ENCODE results near the gene GINS1.

GINS1 gene

GRCh38 chr20:25368976-25369375 lies 38.5 kb upstream of the GINS1 start:
- TF ChIP-seq ZNF274 (IDR thresholded peaks at IDR 0.05; ENCODE audit: low read depth, low read length) (no peak), SUZ12 (IDR thresholded peaks at IDR 0.05; ENCODE audit: extremely low read depth, insufficient read depth, insufficient read length) (no peak), YY1 (IDR thresholded peaks at IDR 0.05; ENCODE audit: insufficient read depth, insufficient read length) (no peak)
- Histone ChIP-seq H3K9ac (ENCODE audit: insufficient read length, low read depth) (no peak overlapping the region), H3K4me1 (ENCODE audit: insufficient read depth, insufficient read length) (no peaks in the 10 kb centered on the region), H3K27me3 (ENCODE audit: insufficient read depth, insufficient read length) (no peaks in the 10 kb centered on the region), H3K9me3 (ENCODE audit: insufficient read depth, low read length) (no peaks in the 10 kb centered on the region), H3K4me3 (ENCODE audit: insufficient read length, low read depth) (no peak overlapping the region), H3K36me3 (ENCODE audit: insufficient read depth, insufficient read length, low read length) (peaks cover 3% of the 10 kb centered on the region)
- DNase-seq (ENCODE audit: low read depth, low spot score) = no peak

GRCh38 chr20:25369529-25369928 lies 37.9 kb upstream of the GINS1 start:
- H3K9me3 ChIP-seq (ENCODE audit: insufficient read depth, low read length) = no peaks in the 10 kb centered on the region
- H3K27me3 ChIP-seq (ENCODE audit: insufficient read depth, insufficient read length) = no peaks in the 10 kb centered on the region
- DNase-seq (ENCODE audit: low read depth, low spot score) = no peak
- H3K4me1 ChIP-seq (ENCODE audit: insufficient read depth, insufficient read length) = no peaks in the 10 kb centered on the region
- no peak for TF ChIP-seq ZNF274 (IDR thresholded peaks at IDR 0.05; ENCODE audit: low read depth, low read length)
- H3K9ac ChIP-seq (ENCODE audit: insufficient read length, low read depth) = no peak overlapping the region
- H3K4me3 ChIP-seq (ENCODE audit: insufficient read length, low read depth) = no peak overlapping the region
- peaks cover 3% of the 10 kb centered on the region for H3K36me3 ChIP-seq (ENCODE audit: insufficient read depth, insufficient read length, low read length)

- peaks cover 3% of the 10 kb centered on the region for H3K36me3 ChIP-seq (ENCODE audit: insufficient read depth, insufficient read length, low read length)
These were observed 37.5 kb upstream of the GINS1 start for GRCh38 chr20:25369971-25370370.

GRCh38 chr20:25372584-25373336 lies 34.7 kb upstream of the GINS1 start:
- H3K9me3 ChIP-seq (ENCODE audit: insufficient read depth, low read length) = no peaks in the 10 kb centered on the region
- TF ChIP-seq SUZ12 (IDR thresholded peaks at IDR 0.05; ENCODE audit: extremely low read depth, insufficient read depth, insufficient read length) = no peak
- no peak for TF ChIP-seq YY1 (IDR thresholded peaks at IDR 0.05; ENCODE audit: insufficient read depth, insufficient read length)
- TF ChIP-seq ZNF274 (IDR thresholded peaks at IDR 0.05; ENCODE audit: low read depth, low read length) = no peak
- no peak overlapping the region for H3K9ac ChIP-seq (ENCODE audit: insufficient read length, low read depth)
- no peaks in the 10 kb centered on the region for H3K4me1 ChIP-seq (ENCODE audit: insufficient read depth, insufficient read length)
- H3K4me3 ChIP-seq (ENCODE audit: insufficient read length, low read depth) = no peak overlapping the region
- no peak for DNase-seq (ENCODE audit: low read depth, low spot score)
- H3K36me3 ChIP-seq (ENCODE audit: insufficient read depth, insufficient read length, low read length) = peaks cover under 1% of the 10 kb centered on the region
- no peaks in the 10 kb centered on the region for H3K27me3 ChIP-seq (ENCODE audit: insufficient read depth, insufficient read length)

More at GRCh38 chr20:25369971-25370370, 37.5 kb upstream of the GINS1 start:
- Histone ChIP-seq H3K9ac (ENCODE audit: insufficient read length, low read depth) (no peak overlapping the region), H3K4me1 (ENCODE audit: insufficient read depth, insufficient read length) (no peaks in the 10 kb centered on the region), H3K4me3 (ENCODE audit: insufficient read length, low read depth) (no peak overlapping the region), H3K27me3 (ENCODE audit: insufficient read depth, insufficient read length) (no peaks in the 10 kb centered on the region), H3K9me3 (ENCODE audit: insufficient read depth, low read length) (no peaks in the 10 kb centered on the region)
- TF ChIP-seq SUZ12 (IDR thresholded peaks at IDR 0.05; ENCODE audit: extremely low read depth, insufficient read depth, insufficient read length) (no peak), YY1 (IDR thresholded peaks at IDR 0.05; ENCODE audit: insufficient read depth, insufficient read length) (no peak), ZNF274 (IDR thresholded peaks at IDR 0.05; ENCODE audit: low read depth, low read length) (no peak)
- DNase-seq (ENCODE audit: low read depth, low spot score) = no peak

- no peaks in the 10 kb centered on the region for H3K9me3 ChIP-seq (ENCODE audit: insufficient read depth, low read length)
- DNase-seq (ENCODE audit: low read depth, low spot score) = no peak
- H3K4me3 ChIP-seq (ENCODE audit: insufficient read length, low read depth) = no peak overlapping the region
- peaks cover 2% of the 10 kb centered on the region for H3K36me3 ChIP-seq (ENCODE audit: insufficient read depth, insufficient read length, low read length)
- H3K9ac ChIP-seq (ENCODE audit: insufficient read length, low read depth) = no peak overlapping the region
- H3K27me3 ChIP-seq (ENCODE audit: insufficient read depth, insufficient read length) = no peaks in the 10 kb centered on the region
- H3K4me1 ChIP-seq (ENCODE audit: insufficient read depth, insufficient read length) = no peaks in the 10 kb centered on the region
- TF ChIP-seq ZNF274 (IDR thresholded peaks at IDR 0.05; ENCODE audit: low read depth, low read length) (no peak), SUZ12 (IDR thresholded peaks at IDR 0.05; ENCODE audit: extremely low read depth, insufficient read depth, insufficient read length) (no peak), YY1 (IDR thresholded peaks at IDR 0.05; ENCODE audit: insufficient read depth, insufficient read length) (no peak)
These were observed 32.6 kb upstream of the GINS1 start for GRCh38 chr20:25374842-25375241.

GRCh38 chr20:25376236-25376635 lies 31.2 kb upstream of the GINS1 start:
- no peak for DNase-seq (ENCODE audit: low read depth, low spot score)
- Histone ChIP-seq H3K27me3 (ENCODE audit: insufficient read depth, insufficient read length) (no peaks in the 10 kb centered on the region), H3K4me3 (ENCODE audit: insufficient read length, low read depth) (no peak overlapping the region), H3K9me3 (ENCODE audit: insufficient read depth, low read length) (no peaks in the 10 kb centered on the region), H3K4me1 (ENCODE audit: insufficient read depth, insufficient read length) (no peaks in the 10 kb centered on the region), H3K36me3 (ENCODE audit: insufficient read depth, insufficient read length, low read length) (peaks cover 6% of the 10 kb centered on the region), H3K9ac (ENCODE audit: insufficient read length, low read depth) (no peak overlapping the region)
- TF ChIP-seq SUZ12 (IDR thresholded peaks at IDR 0.05; ENCODE audit: extremely low read depth, insufficient read depth, insufficient read length) (no peak), ZNF274 (IDR thresholded peaks at IDR 0.05; ENCODE audit: low read depth, low read length) (no peak), YY1 (IDR thresholded peaks at IDR 0.05; ENCODE audit: insufficient read depth, insufficient read length) (no peak)

- Histone ChIP-seq H3K9ac (ENCODE audit: insufficient read length, low read depth) (no peak overlapping the region), H3K36me3 (ENCODE audit: insufficient read depth, insufficient read length, low read length) (peaks cover 11% of the 10 kb centered on the region), H3K4me1 (ENCODE audit: insufficient read depth, insufficient read length) (no peaks in the 10 kb centered on the region), H3K27me3 (ENCODE audit: insufficient read depth, insufficient read length) (no peaks in the 10 kb centered on the region), H3K9me3 (ENCODE audit: insufficient read depth, low read length) (no peaks in the 10 kb centered on the region), H3K4me3 (ENCODE audit: insufficient read length, low read depth) (no peak overlapping the region)
- TF ChIP-seq SUZ12 (IDR thresholded peaks at IDR 0.05; ENCODE audit: extremely low read depth, insufficient read depth, insufficient read length) (no peak), ZNF274 (IDR thresholded peaks at IDR 0.05; ENCODE audit: low read depth, low read length) (no peak), YY1 (IDR thresholded peaks at IDR 0.05; ENCODE audit: insufficient read depth, insufficient read length) (no peak)
- no peak for DNase-seq (ENCODE audit: low read depth, low spot score)
These were observed 30.6 kb upstream of the GINS1 start for GRCh38 chr20:25376886-25377285.
